Measurements from ENCODE around the gene PPP2R2B. TPM values are rescaled to one million over a fixed set of nuclear protein-coding genes. Genes with fewer than 3 reads are reported as not detected.

PPP2R2B gene
- total RNA-seq, 1 donor from 2014 or later: not detected

DNA sequence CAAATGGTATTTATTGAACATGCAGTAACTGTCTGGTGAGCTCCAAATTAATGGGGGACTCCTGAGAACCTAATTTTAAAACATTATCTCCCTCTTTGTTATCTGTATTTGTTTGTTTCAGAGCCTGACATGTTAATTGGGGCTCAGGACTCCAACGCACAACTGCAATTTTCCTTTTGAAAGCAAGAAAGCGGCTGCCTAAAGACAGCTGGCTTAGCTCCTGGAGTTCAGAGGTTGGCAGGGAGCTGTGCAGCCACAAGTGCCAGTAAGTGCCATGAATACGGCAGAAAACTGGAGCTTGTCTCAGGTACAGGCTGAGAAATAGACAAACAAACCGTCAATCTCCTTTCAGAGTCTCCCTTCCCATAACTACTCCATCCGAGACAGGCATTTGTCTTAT, 80.9 kb downstream of the PPP2R2B start:
- DNase-seq: no peak
- Mint-ChIP-seq H3K4me1 (peaks cover 5% of the 10 kb centered on the region), H3K27ac (no peak overlapping the region), H3K4me3 (no peak overlapping the region), H3K36me3 (ENCODE audit: low read depth) (no peaks in the 10 kb centered on the region), H3K9me3 (no peaks in the 10 kb centered on the region), H3K27me3 (no peaks in the 10 kb centered on the region)
- intact Hi-C loops (cut with micrococcal nuclease): no loop called here

DNA sequence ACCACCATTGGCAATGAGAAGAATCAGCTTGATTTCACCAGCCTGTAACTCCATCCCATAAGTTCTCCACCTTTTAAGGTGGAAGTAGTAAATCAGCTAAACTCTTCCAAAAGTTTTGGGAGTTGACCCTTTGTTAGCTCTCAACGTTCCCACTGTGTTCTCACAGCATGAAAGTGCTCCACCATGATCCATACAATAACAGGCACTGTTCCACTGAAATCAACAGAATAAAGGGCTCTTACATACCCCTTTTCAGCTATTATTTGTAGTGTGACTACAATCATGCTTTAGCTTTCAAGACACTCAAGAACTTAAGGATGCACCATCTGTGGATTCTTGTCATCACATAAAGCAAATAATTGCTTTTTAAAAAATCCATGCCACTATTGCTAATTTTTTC, 81.6 kb downstream of the PPP2R2B start:
- Mint-ChIP-seq H3K27ac (no peak overlapping the region), H3K4me3 (no peak overlapping the region), H3K9me3 (no peaks in the 10 kb centered on the region), H3K4me1 (peaks cover 5% of the 10 kb centered on the region), H3K36me3 (ENCODE audit: low read depth) (no peaks in the 10 kb centered on the region), H3K27me3 (no peaks in the 10 kb centered on the region)
- intact Hi-C loops (cut with micrococcal nuclease): no loop called here
- DNase-seq: no peak

DNA sequence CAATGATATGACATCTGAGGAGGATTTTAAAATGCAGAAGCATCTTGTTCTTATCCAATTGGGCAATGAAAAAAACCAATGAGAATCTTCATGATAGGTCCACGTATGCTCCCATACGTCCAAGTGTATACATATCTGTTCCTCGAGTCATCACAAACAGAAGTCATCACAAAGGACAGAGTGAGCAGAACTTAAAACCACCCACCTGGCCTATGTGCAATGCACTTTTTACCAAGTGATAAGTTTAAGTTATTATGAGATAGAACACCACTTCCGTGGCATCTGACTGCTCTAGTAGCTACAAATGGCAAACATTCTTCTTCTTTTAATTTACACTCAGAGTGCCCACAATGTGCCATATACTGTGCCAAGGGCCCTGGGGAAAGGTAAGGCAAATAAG, 82.4 kb downstream of the PPP2R2B start:
- no peak overlapping the region for H3K4me3 Mint-ChIP-seq
- intact Hi-C loops (cut with micrococcal nuclease): no loop called here
- no peak for DNase-seq
- peaks cover 5% of the 10 kb centered on the region for H3K4me1 Mint-ChIP-seq
- H3K27me3 Mint-ChIP-seq: no peaks in the 10 kb centered on the region
- no peaks in the 10 kb centered on the region for H3K36me3 Mint-ChIP-seq (ENCODE audit: low read depth)
- H3K27ac Mint-ChIP-seq: no peak overlapping the region
- H3K9me3 Mint-ChIP-seq: no peaks in the 10 kb centered on the region

DNA sequence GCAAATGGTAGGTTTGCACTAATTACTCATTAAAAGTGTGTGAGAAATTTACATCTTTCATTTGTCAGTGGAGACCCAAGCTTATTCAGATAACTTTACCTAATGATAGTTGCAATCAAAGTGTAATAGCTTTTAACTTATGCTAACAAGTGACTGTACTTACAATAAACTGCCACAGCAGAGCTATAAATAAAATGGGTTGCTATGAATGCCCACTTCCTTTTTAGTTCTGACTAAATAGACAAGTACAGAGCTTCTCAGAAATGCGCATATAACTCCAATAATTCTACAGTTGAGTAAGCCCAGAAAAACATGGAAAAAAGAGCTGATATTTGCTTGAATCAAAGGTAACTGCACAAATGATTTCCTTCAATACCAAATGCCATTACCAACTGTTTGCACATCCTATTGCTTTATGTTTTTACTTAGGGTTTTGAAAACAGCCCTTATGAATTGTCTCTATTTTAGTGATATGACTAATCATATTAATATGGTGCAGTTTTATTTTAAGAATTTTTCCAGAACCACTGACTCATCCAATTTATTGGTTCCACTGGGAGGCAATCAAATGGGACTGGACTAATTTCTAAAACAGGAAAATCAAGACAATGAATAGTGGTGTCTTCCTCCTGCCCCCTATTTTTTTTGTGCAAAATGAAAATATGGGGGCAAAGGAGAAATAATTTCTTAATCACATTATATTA, 84.1 kb downstream of the PPP2R2B start:
- no peak overlapping the region for H3K27ac Mint-ChIP-seq

GRCh38 chr5:146793709-146794108, 84.8 kb downstream of the PPP2R2B start:
- intact Hi-C loops (cut with micrococcal nuclease): no loop called here
- no peaks in the 10 kb centered on the region for H3K36me3 Mint-ChIP-seq (ENCODE audit: low read depth)
- H3K27me3 Mint-ChIP-seq: no peaks in the 10 kb centered on the region
- no peak for DNase-seq
- H3K9me3 Mint-ChIP-seq: no peaks in the 10 kb centered on the region
- H3K4me3 Mint-ChIP-seq: no peak overlapping the region
- H3K27ac Mint-ChIP-seq: no peak overlapping the region
- peaks cover 5% of the 10 kb centered on the region for H3K4me1 Mint-ChIP-seq

More for the DNA sequence above, 84.1 kb downstream of the PPP2R2B start:
- H3K4me1 Mint-ChIP-seq: peaks cover 5% of the 10 kb centered on the region
- no peak overlapping the region for H3K4me3 Mint-ChIP-seq
- intact Hi-C loops (cut with micrococcal nuclease): no loop called here
- no peaks in the 10 kb centered on the region for H3K36me3 Mint-ChIP-seq (ENCODE audit: low read depth)
- H3K27me3 Mint-ChIP-seq: no peaks in the 10 kb centered on the region
- no peaks in the 10 kb centered on the region for H3K9me3 Mint-ChIP-seq
- no peak for DNase-seq

- Mint-ChIP-seq H3K27me3 (no peaks in the 10 kb centered on the region), H3K4me3 (no peak overlapping the region), H3K27ac (no peak overlapping the region), H3K4me1 (peaks cover 5% of the 10 kb centered on the region), H3K36me3 (ENCODE audit: low read depth) (no peaks in the 10 kb centered on the region), H3K9me3 (no peaks in the 10 kb centered on the region)
- no peak for DNase-seq
- intact Hi-C loops (cut with micrococcal nuclease): no loop called here
Observed at GRCh38 chr5:146791471-146791870, 87.1 kb downstream of the PPP2R2B start.

DNA sequence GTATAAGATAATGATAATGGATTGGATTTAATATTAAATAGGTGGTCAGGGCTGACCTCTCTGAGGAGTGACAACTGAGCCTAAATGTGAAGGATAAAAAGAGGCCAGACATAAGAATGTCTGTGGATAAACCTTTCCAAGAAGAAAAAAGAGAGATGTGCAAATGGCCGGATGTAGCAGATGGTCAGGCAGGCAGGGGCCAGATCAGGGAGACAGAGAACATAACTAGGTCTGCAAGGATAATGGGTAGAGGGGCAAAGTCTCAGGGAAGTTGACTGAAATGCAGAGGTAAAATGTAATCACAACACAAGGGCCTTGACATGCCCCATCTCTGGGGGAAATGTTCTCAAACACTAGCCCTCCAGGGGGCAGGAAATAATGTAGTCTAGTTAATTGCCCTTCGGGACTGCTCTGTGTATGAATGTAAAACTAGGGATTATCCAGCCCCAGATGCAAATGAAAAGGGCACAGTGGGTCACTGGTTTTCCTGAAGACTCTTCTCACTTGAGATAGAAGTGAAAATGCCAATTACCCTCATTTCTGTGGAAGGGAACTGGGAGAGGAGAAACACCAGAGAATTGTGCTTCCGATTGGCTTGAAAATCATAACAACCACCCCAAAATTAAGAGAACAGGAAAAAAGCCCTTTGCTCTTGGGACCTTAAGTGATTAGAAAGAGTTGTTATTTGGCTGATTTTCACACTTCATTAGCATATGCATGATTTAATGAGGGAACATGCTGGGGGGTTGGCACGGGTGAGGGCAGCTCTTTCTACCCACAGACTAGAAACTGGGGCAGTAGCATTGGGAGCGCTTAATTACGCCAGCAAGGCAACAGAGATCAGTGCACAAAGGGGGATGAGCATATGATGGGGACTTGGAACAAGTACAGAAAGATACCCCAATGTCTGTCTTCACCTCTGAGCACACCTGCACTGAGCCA, 88.6 kb downstream of the PPP2R2B start:
- DNase-seq: no peak
- Mint-ChIP-seq H3K27ac (no peak overlapping the region), H3K4me3 (no peak overlapping the region), H3K9me3 (no peaks in the 10 kb centered on the region), H3K4me1 (peaks cover 5% of the 10 kb centered on the region), H3K36me3 (ENCODE audit: low read depth) (no peaks in the 10 kb centered on the region), H3K27me3 (no peaks in the 10 kb centered on the region)
- intact Hi-C loops (cut with micrococcal nuclease): no loop called here

- H3K9me3 Mint-ChIP-seq: no peaks in the 10 kb centered on the region
- H3K27ac Mint-ChIP-seq: no peak overlapping the region
- intact Hi-C loops (cut with micrococcal nuclease): no loop called here
- no peak overlapping the region for H3K4me3 Mint-ChIP-seq
- H3K4me1 Mint-ChIP-seq: no peaks in the 10 kb centered on the region
- no peaks in the 10 kb centered on the region for H3K27me3 Mint-ChIP-seq
- H3K36me3 Mint-ChIP-seq (ENCODE audit: low read depth): no peaks in the 10 kb centered on the region
- DNase-seq: no peak
Observed at GRCh38 chr5:146788898-146789297, 89.7 kb downstream of the PPP2R2B start.

DNA sequence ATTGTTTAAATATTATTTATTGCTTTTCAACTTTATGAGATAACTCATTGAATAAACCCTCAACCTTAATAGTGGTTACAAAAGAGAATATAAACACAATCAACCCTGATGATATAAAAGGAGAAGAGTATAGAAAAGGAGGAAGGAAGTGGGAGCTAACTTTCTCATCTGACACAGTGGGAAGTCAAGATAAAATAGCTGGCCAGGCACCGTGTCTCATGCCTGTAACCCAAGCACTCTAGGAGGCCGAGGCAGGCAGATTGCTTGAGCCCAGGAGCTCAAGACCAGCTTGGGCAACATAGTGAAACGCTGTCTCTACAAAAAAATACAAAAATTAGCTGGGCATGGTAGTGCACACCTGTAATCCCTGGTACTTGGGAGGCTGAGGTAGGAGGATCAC, 93.5 kb downstream of the PPP2R2B start:
- no peaks in the 10 kb centered on the region for H3K4me1 Mint-ChIP-seq
- DNase-seq: no peak
- no peaks in the 10 kb centered on the region for H3K36me3 Mint-ChIP-seq (ENCODE audit: low read depth)
- intact Hi-C loops (cut with micrococcal nuclease): no loop called here
- H3K4me3 Mint-ChIP-seq: no peak overlapping the region
- H3K27me3 Mint-ChIP-seq: peaks cover 2% of the 10 kb centered on the region
- H3K27ac Mint-ChIP-seq: no peak overlapping the region
- H3K9me3 Mint-ChIP-seq: no peaks in the 10 kb centered on the region

GRCh38 chr5:146781157-146781556, 97.4 kb downstream of the PPP2R2B start:
- Mint-ChIP-seq H3K27ac (no peak overlapping the region), H3K9me3 (no peaks in the 10 kb centered on the region), H3K4me3 (no peak overlapping the region), H3K4me1 (no peaks in the 10 kb centered on the region), H3K36me3 (ENCODE audit: low read depth) (no peaks in the 10 kb centered on the region), H3K27me3 (peaks cover 2% of the 10 kb centered on the region)
- intact Hi-C loops (cut with micrococcal nuclease): no loop called here
- DNase-seq: no peak

DNA sequence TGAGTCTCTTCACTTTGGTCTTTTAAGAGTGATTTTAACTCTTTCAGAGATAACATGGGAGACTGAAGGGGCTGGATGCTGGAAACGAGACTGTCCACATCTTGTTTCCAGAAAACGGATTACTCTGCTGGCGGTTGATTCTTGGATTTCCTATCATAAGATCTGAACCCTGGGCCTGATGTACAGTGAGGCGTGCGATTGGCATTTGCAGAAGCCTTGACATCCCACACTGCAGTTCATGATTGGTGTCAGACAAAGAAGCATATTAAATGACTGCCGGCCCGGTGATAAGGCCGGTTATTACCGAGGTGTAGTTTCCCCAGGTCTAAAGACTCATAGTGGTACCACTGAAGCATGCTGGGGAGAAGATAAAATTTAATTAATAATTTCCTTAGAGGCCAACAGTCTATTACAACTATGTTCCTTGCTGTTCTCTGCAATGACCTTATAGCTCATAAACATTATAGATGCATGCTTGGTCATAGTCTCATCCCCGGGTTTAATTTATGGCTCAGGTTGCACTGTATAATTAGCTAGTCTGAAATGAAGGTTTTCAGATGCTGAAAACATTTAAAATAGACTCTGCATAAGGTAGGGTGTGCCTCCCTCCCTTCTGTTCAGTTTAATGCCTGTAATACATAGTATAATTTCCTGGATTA, 99.2 kb downstream of the PPP2R2B start:
- Mint-ChIP-seq H3K4me1 (no peaks in the 10 kb centered on the region), H3K9me3 (no peaks in the 10 kb centered on the region), H3K27ac (no peak overlapping the region), H3K27me3 (peaks cover 2% of the 10 kb centered on the region), H3K4me3 (no peak overlapping the region), H3K36me3 (ENCODE audit: low read depth) (no peaks in the 10 kb centered on the region)
- intact Hi-C loops (cut with micrococcal nuclease): no loop called here
- DNase-seq: no peak

GRCh38 chr5:146778795-146779194, 99.8 kb downstream of the PPP2R2B start:
- Mint-ChIP-seq H3K4me3 (no peak overlapping the region), H3K27ac (no peak overlapping the region), H3K4me1 (no peaks in the 10 kb centered on the region), H3K9me3 (no peaks in the 10 kb centered on the region), H3K36me3 (ENCODE audit: low read depth) (no peaks in the 10 kb centered on the region), H3K27me3 (peaks cover 2% of the 10 kb centered on the region)
- DNase-seq: no peak
- intact Hi-C loops (cut with micrococcal nuclease): no loop called here

- no peaks in the 10 kb centered on the region for H3K4me1 Mint-ChIP-seq
- no peak for DNase-seq
- no peak overlapping the region for H3K27ac Mint-ChIP-seq
- H3K4me3 Mint-ChIP-seq: no peak overlapping the region
- no peaks in the 10 kb centered on the region for H3K9me3 Mint-ChIP-seq
- intact Hi-C loops (cut with micrococcal nuclease): no loop called here
- H3K36me3 Mint-ChIP-seq (ENCODE audit: low read depth): no peaks in the 10 kb centered on the region
- H3K27me3 Mint-ChIP-seq: no peaks in the 10 kb centered on the region
Observed at GRCh38 chr5:146778261-146778660, 100.3 kb downstream of the PPP2R2B start.

GRCh38 chr5:146772881-146773466, 105.6 kb downstream of the PPP2R2B start:
- no peak for DNase-seq
- H3K36me3 Mint-ChIP-seq (ENCODE audit: low read depth): no peaks in the 10 kb centered on the region
- intact Hi-C loops (cut with micrococcal nuclease): no loop called here
- H3K27ac Mint-ChIP-seq: no peak overlapping the region
- no peaks in the 10 kb centered on the region for H3K4me1 Mint-ChIP-seq
- H3K27me3 Mint-ChIP-seq: peaks cover 1% of the 10 kb centered on the region
- H3K9me3 Mint-ChIP-seq: no peaks in the 10 kb centered on the region
- no peak overlapping the region for H3K4me3 Mint-ChIP-seq
